Cardiac fibroblast (primary cell): Measurements from ENCODE around the gene CCDC27.
"Not testable (repeated sequence)": the region's sequence is repeated elsewhere in the genome, so short reads cannot be mapped to it uniquely, and the experiment has no call there.

Source experiments
- DNase-seq, 2 donors: peaks; one replicate each; pipeline versions ENCODE4 v3.0.0 to v3.0.0-alpha.2; 2010; ENCODE audit warnings: low read depth in 2 of 2
- H3K4me3 ChIP-seq, 2 donors: replicated peaks in 1 of 2; 1 replicate in 1 of 2; 2 replicates in 1 of 2; pipeline ENCODE4 v1.5.1; 2011; ENCODE audit warnings: low read depth in 2 of 2, low read length in 2 of 2, mild to moderate bottlenecking in 2 of 2, moderate library complexity in 1 of 2
- TF ChIP-seq, protein P1 (sequence below): IDR thresholded peaks from one replicate; pipeline ENCODE4 v1.5.1; 2011; ENCODE audit warnings: low read depth, mild to moderate bottlenecking, low read length, inconsistent platforms

The CCDC27 gene

DNA sequence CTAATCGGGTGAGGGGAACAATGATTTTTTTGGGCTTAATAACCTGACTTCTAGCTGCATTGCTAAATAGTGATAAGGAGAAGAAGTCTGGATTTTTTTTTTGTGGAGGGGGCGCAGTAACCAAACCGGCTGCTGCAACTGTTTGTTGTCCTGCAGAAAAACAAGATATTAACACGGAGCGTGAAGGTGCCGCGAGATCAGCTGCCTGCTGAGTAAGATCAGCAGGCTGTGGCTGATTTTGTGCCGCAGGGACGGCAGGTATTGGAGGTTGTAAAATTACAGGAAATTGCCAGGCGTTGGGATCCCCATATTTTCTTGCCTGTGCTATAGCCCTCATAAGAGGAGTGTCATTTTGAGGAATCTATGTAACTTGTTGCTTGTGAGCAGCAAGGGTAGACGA lies 52.8 kb downstream of the CCDC27 start:
- H3K4me3 ChIP-seq, result no peak overlapping the region
- TF ChIP-seq, protein P1, sequence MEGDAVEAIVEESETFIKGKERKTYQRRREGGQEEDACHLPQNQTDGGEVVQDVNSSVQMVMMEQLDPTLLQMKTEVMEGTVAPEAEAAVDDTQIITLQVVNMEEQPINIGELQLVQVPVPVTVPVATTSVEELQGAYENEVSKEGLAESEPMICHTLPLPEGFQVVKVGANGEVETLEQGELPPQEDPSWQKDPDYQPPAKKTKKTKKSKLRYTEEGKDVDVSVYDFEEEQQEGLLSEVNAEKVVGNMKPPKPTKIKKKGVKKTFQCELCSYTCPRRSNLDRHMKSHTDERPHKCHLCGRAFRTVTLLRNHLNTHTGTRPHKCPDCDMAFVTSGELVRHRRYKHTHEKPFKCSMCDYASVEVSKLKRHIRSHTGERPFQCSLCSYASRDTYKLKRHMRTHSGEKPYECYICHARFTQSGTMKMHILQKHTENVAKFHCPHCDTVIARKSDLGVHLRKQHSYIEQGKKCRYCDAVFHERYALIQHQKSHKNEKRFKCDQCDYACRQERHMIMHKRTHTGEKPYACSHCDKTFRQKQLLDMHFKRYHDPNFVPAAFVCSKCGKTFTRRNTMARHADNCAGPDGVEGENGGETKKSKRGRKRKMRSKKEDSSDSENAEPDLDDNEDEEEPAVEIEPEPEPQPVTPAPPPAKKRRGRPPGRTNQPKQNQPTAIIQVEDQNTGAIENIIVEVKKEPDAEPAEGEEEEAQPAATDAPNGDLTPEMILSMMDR, result no peak
- no peak for DNase-seq

GRCh38 chr1:3807769-3808168 lies 55.5 kb downstream of the CCDC27 start:
- no peak overlapping the region for H3K4me3 ChIP-seq
- no peak for DNase-seq

DNA sequence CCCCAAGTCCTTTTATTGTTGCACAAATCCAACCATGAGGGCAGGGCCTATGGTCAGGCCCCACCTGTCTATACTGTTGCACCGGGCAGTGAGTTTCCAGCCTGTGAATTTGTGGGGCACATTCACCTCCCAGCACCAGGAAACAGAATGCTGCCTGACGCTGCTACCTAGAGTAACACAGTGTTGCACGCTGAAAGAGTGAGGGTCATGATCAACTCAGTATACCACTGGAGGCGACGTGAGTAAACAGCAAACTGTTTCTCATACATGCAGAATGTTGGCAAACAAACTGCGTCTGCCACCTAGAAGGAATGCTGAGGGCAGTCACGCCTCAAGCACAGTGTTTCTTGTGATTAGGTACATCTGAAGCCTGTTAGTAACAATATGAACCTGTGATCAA lies 57.4 kb downstream of the CCDC27 start:
- TF ChIP-seq, protein P1, result no peak
- H3K4me3 ChIP-seq, result no peak overlapping the region
- no peak for DNase-seq

More at GRCh38 chr1:3807769-3808168, 55.5 kb downstream of the CCDC27 start:
- TF ChIP-seq, protein P1, result no peak

- DNase-seq, H3K4me3 ChIP-seq: not testable (repeated sequence)
Observed at GRCh38 chr1:3810149-3810761, 58.0 kb downstream of the CCDC27 start.

DNA sequence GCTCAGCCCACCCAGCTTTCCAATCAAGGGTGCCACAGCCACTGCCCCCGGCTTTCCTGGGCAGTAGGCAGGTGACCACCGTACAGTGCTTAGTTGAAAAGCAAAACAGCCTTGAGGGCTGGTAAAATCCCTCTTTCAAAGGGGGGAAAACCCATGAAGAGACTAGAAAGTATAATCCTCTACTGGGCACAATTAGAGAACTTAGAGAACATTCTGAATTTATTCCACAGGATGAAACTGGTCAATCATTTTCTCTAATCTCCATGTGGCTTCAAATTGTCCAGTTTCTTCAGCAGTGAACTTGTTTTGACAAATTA lies 59.3 kb downstream of the CCDC27 start:
- TF ChIP-seq, protein P1, result no peak
- DNase-seq, result no peak
- no peak overlapping the region for H3K4me3 ChIP-seq

- TF ChIP-seq, protein P1, result no peak
- DNase-seq, result no peak
- H3K4me3 ChIP-seq, result no peak overlapping the region
Observed at GRCh38 chr1:3814065-3814464, 61.8 kb downstream of the CCDC27 start.

DNA sequence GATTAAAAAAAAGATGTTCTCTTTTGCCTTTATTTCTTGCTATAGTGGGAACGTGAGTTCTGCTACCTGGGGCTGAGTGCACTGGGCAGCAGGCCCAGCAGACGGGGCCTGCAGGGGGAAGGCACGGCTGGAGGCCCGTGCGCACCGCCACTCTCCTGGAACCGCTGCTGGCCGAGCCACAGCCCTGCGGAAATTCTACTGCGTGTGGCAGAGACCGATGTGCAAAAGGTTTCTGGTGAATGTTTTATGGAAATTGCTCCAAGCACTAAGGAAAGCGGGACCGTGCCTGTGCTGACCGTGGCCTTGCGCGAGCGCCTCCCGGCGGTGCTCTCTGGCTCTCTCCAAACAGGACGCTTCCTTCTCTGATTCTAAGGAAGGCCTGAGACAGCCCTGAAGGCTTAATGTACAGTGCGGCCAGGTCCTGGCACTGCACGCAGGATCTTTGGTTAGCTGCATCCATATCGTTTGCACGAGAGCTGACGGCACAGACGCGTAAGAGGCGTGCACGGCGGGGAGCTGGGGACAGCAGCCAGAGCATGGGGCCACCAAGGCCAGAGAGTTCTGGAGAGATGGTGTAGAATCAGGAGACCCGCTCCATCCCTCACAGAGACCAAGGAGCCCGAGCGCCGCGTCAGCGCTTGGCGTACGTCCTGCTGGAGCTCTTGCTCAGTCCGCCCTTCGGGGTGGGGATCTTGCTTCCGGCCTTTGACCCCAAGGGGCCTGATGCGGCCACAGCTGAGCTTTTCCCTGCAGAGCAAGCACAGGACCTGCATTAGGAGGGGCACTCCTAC lies 62.7 kb downstream of the CCDC27 start:
- no peak overlapping the region for H3K4me3 ChIP-seq
- TF ChIP-seq, protein P1, result no peak
- no peak for DNase-seq
